NB4 (cell line): ENCODE measurements around the gene ATXN2.

Experiments used
- CTCF ChIP-seq: IDR thresholded peaks from one replicate; pipeline ENCODE4 v1.5.1; 2012; ENCODE audit warnings: low read depth, low read length
- POLR2A ChIP-seq: IDR thresholded peaks from 2 replicates; pipeline ENCODE4 v1.6.1; 2011; ENCODE audit warnings: mild to moderate bottlenecking; ENCODE audit not compliant: insufficient read length; ENCODE audit errors: extremely low read depth

GRCh38 chr12:111431772-111432171 is 167.3 kb downstream of the ATXN2 start:
- no peak for TF ChIP-seq POLR2A
- TF ChIP-seq CTCF, result no peak
